HEK293T (cell line): ENCODE measurements around the gene NANOS1.

Experiments used
- BHLHE40 ChIP-seq: fragments of 450-650 bp; IDR thresholded peaks from 2 replicates; pipeline ENCODE4 v1.6.1; 2016; ENCODE audit warnings: mild to moderate bottlenecking, moderate library complexity, borderline replicate concordance
- FOXA1 ChIP-seq: fragments of 450-650 bp; IDR thresholded peaks from 2 replicates; pipeline ENCODE4 v1.6.1; 2016; ENCODE audit warnings: mild to moderate bottlenecking
- NFRKB ChIP-seq: fragments of 450-650 bp; IDR thresholded peaks from 2 replicates; pipeline ENCODE4 v1.6.1; 2016; ENCODE audit warnings: mild to moderate bottlenecking, moderate library complexity
- SP1 ChIP-seq: fragments of 450-650 bp; IDR thresholded peaks from 2 replicates; pipeline ENCODE4 v1.6.1; 2017
- SUZ12 ChIP-seq: fragments of 450-650 bp; IDR thresholded peaks from 2 replicates; pipeline ENCODE4 v1.6.1; 2016; ENCODE audit warnings: mild to moderate bottlenecking
- TARDBP ChIP-seq: fragments of 450-650 bp; IDR thresholded peaks from 2 replicates; pipeline ENCODE4 v1.6.1; 2016
- ZNF384 ChIP-seq: fragments of 450-650 bp; IDR thresholded peaks from 2 replicates; pipeline ENCODE4 v1.6.1; 2016

- TF ChIP-seq ZNF384, result no peak
- no peak for TF ChIP-seq TARDBP
- no peak for TF ChIP-seq NFRKB
- TF ChIP-seq SP1, result no peak
- no peak for TF ChIP-seq FOXA1
- TF ChIP-seq SUZ12, result no peak
- no peak for TF ChIP-seq BHLHE40
Measured at GRCh38 chr10:118982366-118982765, 47.1 kb upstream of the NANOS1 start.
